KOPT-K1 (cell line): ENCODE data around the gene LCE1C.

ENCODE experiments used
- H3K27ac ChIP-seq: fragments of 200-600 bp; sonication (generic); 2 replicates; pipeline ENCODE4 v1.5.1; 2016; ENCODE audit warnings: antibody characterized with exemption, mild to moderate bottlenecking, low read depth, low read length; ENCODE audit not compliant: poor library complexity, severe bottlenecking
- H3K36me3 ChIP-seq: fragments of 200-600 bp; sonication (generic); 2 replicates; pipeline ENCODE4 v1.5.1; 2017; ENCODE audit warnings: antibody characterized with exemption, mild to moderate bottlenecking, low read length, moderate library complexity; ENCODE audit not compliant: insufficient read depth
- H3K9me3 ChIP-seq: fragments of 200-600 bp; sonication (generic); 2 replicates; pipeline ENCODE4 v1.5.1; 2017; ENCODE audit warnings: antibody characterized with exemption, low read length, mild to moderate bottlenecking; ENCODE audit not compliant: insufficient read depth, poor library complexity, severe bottlenecking

The LCE1C gene, protein sequence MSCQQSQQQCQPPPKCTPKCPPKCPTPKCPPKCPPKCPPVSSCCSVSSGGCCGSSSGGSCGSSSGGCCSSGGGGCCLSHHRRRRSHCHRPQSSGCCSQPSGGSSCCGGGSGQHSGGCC

DNA sequence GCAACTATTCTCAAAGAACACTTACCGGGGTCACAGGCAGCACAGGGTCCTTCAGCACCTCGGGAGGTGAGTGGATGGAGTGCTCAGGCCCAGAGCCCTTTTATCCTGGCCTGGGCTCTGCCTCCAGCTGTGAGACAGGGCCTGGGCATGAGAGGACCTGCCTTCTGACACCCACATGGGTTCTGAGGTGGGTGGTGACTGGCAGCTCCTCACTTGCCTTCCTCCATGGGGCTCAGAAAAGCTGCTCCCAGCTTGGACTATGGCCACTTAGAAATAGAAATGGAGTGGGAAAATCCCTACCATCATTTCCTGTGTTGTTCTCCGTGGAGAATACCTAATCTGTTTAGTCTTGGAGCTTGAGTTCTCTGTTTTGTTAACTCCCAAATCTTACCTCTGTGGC is at the start of gene LCE1C:
TSS of gene LCE1C (minus strand) at position 76 of the 400 bp plus-strand sequence. CDS start 1,173 bp downstream, outside the sequence.
- Histone ChIP-seq H3K27ac (no peak within 1 kb of the TSS), H3K36me3 (no peaks in the 10 kb centered on the region), H3K9me3 (no peaks in the 10 kb centered on the region)

DNA sequence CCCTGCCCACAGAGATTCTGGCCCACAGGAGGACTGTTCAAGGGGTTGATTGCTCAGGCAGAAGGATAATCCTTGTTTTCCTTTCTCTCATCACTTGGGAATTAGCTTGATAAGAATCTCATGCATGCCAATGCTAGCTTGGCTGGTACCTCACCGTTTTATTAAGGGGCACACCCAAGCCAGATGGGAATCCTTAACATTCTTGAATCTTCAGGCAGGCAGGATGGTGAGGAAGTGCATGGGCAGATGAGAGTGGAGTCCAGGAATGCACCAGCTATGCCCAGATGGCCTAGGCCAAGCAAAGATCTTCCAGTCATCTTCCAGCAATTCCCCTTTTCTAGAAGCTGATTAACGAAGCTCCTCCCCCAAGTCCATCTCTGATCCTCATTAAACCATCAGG is 49.2 kb upstream of the LCE1C start:
- H3K36me3 ChIP-seq: no peaks in the 10 kb centered on the region
- H3K9me3 ChIP-seq: no peaks in the 10 kb centered on the region
- H3K27ac ChIP-seq: no peak overlapping the region

DNA sequence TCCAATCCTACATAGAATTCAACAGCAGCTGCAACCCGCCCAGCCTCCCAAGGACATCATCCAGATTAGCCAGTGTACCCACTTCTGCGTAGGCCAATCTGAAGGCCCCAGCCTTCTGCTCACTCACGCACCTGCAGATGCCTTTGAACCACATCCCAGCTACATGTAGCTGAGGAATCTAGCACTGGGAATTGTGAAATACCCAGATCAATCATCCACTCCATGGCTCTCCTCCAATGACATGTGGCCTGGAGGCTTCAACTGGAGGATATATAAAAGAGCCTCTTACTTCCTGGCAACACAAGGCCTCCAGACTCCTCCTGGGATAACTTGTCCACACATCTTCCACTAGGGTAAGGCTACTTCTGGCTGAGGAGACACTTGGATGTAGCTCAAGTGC is 36.1 kb upstream of the LCE1C start, which contains the start of gene LCE6A:
TSS of gene LCE6A (plus strand) at position 301 of the 400 bp plus-strand sequence. CDS start 665 bp downstream, outside the sequence.
- Histone ChIP-seq H3K36me3 (no peaks in the 10 kb centered on the region), H3K27ac (no peak within 1 kb of the TSS), H3K9me3 (no peaks in the 10 kb centered on the region)

DNA sequence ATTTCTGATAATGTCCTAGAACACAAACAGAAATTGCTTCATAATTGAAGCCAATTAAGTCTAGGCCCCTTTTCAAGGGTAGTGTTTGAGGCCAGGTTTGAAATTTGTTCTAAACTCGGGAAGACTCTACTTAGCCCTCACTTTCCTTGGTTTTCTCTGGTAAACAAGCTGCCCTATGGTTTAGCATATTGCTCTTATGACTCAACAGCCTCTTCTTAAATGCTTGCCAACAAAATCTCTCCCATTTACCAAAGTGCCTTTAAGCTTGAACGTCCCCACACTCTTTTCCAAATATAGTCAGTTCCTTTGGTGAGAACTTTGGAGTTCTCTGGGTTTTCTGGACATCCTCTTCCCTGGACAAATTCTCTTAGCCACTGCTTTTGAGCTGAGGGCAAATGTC is 30.4 kb upstream of the LCE1C start:
- H3K36me3 ChIP-seq: no peaks in the 10 kb centered on the region
- H3K27ac ChIP-seq: no peak overlapping the region
- H3K9me3 ChIP-seq: no peaks in the 10 kb centered on the region

DNA sequence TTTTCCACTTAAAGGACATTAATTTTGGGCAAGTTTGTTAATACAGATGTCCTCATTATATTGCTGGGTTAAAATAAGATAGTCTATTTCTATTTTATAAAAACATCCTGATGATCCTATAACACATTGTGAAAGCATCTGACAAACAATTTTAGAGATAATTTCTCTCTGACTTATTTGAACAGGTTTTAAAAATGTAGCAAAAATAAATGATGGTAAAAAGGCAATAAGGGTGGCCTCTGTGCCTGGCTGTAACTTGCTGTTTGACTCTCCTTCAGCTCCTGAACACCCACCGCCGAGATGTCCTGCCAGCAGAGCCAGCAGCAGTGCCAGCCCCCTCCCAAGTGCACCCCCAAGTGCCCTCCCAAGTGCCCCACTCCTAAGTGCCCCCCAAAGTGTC is 20.7 kb upstream of the LCE1C start, which contains the start of gene LCE1A:
TSS of gene LCE1A (plus strand) at position 301 of the 400 bp plus-strand sequence. CDS start at position 301, 0 bp downstream.
- Histone ChIP-seq H3K9me3 (no peaks in the 10 kb centered on the region), H3K27ac (no peak within 1 kb of the TSS), H3K36me3 (no peaks in the 10 kb centered on the region)

DNA sequence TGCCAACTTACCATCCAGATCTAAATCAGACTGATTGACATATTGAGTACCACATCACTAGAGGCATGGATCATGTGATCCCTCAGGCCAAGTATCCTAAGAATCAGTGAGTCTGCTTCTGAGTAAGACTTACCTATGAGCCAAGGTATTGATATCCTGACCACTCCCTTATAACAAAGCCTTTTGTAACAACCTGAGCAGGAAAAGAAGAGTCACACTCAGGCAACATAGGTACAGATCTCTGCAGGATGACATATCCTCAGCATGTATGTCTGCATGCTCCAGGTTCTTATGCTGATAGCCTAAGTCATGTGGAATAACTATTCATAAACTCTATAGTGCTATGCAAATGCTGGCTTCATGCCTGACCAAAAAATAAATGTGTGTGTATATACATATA is 18.5 kb upstream of the LCE1C start:
- Histone ChIP-seq H3K9me3 (no peaks in the 10 kb centered on the region), H3K27ac (no peak overlapping the region), H3K36me3 (no peaks in the 10 kb centered on the region)

DNA sequence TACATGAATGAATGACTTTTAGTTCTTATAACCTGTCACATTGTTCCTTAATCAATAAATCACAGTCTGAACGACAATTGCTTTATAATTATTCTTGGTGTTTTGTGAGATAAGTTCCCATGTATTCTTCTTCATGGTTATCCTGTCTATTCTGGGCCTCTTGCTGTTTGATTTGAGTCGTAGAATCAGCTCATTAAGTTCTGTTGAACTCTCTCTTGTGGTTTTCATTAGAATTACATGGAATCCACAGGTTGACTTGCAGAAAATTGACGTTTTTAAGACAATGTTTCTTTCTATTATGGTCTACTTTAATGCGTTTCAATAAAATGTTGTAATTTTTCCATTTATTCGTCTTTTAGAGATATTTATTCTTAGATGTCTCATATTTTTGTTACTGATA is 16.8 kb upstream of the LCE1C start:
- Histone ChIP-seq H3K9me3 (no peaks in the 10 kb centered on the region), H3K36me3 (no peaks in the 10 kb centered on the region), H3K27ac (no peak overlapping the region)

DNA sequence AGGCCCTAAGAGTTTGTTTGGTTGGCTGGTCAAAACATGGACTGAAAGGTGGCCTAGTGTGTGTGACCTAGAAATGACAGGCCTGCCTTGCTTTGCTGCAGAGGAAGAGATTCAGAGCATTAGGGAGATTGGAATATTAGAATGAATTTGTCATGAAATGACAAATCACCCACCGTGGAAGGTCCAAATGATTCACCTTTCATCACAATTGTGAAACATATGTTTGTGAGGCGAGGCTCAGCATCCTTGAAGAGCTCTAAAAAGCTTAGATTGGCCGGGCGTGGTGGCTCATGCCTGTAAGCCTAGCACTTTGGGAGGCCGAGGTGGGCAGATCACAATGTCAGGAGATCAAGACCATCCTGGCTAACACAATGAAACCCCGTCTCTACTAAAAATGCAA is 10.9 kb upstream of the LCE1C start:
- H3K36me3 ChIP-seq: no peaks in the 10 kb centered on the region
- H3K27ac ChIP-seq: no peak overlapping the region
- no peaks in the 10 kb centered on the region for H3K9me3 ChIP-seq

DNA sequence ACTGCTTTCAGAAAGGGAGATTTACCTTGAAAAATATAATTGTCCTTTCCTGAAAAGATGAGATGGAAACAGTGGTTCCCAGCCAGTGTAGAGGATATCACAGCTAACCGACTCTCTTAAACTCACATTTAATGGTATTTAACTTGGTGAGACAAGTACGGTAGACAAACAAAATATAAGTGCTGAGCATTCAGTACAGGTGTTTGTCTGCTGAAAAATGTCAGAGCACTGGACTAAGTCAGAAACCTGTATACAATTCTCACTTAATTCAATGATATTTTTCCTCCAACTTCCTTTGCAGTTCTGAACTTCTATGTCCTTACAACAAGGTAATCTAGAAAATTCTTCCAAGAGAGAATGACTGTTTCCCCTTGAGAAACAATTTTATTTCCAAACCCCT is 5.2 kb upstream of the LCE1C start, which contains the start of gene LCE1B:
TSS of gene LCE1B (plus strand) at position 301 of the 400 bp plus-strand sequence. CDS start 476 bp downstream, outside the sequence.
- no peaks in the 10 kb centered on the region for H3K36me3 ChIP-seq
- no peaks in the 10 kb centered on the region for H3K9me3 ChIP-seq
- H3K27ac ChIP-seq: no peak within 1 kb of the TSS

DNA sequence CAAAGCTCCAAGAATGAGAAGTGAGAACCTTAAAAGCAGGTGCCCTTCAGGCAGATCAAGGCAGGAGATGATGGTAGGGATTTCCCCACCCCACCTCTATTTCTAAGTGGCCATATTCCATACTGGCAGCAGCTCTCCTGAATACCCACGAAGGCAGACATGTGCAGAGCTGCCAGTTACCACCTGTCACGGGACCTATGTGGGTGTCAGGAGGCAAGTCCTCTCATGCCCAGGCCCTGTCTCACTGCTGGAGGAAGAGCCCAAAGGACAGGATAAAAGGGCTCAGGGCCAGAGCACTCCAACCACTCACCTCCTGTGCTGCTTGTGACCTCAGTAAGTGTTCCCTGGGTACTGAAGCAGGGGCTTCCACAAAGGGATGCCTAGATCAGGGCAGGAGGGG is 4.6 kb upstream of the LCE1C start:
- Histone ChIP-seq H3K27ac (no peak overlapping the region), H3K36me3 (no peaks in the 10 kb centered on the region), H3K9me3 (no peaks in the 10 kb centered on the region)

DNA sequence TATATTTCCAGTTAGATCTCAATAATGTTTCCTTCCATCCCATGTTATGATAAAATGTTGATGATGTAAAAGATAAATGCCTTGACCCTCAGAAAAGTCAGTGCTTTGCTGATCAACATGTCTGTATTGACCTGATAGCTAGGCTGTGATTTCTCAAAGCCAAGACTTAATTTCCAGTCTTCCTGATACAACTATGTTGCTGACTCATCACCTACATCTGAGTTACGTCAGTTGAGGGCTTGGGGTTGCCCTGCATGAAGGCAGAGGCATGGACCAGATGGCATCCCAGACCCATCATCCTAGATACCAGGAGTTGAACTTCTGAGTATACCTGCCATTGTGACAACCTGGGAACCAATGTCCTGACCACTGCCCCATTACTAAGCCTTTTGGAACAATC is 5.1 kb downstream of the LCE1C start:
- no peaks in the 10 kb centered on the region for H3K9me3 ChIP-seq
- H3K36me3 ChIP-seq: no peaks in the 10 kb centered on the region
- no peak overlapping the region for H3K27ac ChIP-seq

DNA sequence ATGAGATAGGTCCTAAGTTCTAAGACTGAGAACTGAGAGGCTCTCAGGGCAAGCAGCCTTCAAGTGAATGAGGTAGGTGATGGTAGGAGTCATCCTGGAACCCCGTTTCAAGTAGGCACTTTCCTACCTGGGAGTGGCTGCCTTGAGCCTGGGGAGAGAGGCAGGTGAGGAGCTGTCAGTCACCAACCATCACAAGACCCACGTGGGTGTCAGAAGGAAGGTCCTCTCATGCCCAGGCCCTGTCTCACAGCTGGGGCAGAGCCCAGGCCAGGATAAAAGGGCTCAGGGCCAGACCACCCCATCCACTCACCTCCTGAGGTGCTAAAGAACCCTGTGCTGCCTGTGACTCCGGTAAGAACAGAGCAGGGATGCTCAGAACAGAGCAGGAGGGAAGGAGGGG is 10.0 kb downstream of the LCE1C start, which contains the start of gene LCE1D:
TSS of gene LCE1D (plus strand) at position 301 of the 400 bp plus-strand sequence. CDS start 1,074 bp downstream, outside the sequence.
- Histone ChIP-seq H3K9me3 (no peaks in the 10 kb centered on the region), H3K36me3 (no peaks in the 10 kb centered on the region), H3K27ac (no peak within 1 kb of the TSS)

DNA sequence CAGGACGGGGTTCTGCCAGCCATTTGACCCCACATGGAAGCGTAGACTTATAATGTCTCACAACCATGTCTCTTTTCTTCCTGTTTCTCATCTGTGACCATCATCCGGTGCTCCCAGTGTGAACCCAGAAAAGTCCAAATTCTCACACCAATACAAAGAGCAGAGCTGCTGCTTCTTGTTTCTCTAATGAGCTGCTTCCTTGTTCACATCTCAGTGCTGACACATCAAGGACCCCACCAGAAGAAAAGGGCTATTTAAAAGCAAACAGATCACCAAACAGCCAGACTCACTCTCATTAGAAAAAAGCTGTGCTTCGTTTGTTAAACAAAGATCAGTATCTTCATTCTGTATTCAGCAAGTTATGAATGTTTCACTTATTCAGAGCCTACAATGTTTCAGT is 10.8 kb downstream of the LCE1C start:
- Histone ChIP-seq H3K9me3 (no peaks in the 10 kb centered on the region), H3K27ac (no peak overlapping the region), H3K36me3 (no peaks in the 10 kb centered on the region)

DNA sequence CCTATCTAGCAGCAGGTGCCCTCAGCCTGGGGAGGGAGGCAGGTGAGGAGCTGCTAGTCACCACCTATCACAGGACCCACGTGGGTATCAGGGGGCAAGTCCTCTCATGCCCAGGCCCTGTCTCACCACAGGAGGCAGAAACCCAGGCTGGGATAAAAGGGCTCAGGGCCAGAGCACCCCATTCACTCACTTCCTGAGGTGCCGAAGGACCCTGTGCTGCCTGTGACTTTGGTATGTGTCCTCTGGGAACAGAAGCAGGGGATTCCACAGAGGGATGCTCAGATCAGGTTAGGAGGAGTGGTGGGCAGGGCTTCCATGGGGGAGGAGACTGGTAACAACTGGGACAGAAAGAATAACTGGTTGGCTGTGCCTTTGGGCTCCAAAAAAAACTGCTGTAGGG is 20.4 kb downstream of the LCE1C start, which contains the start of gene LCE1E:
TSS of gene LCE1E (plus strand) at position 181 of the 400 bp plus-strand sequence. CDS start 1,043 bp downstream, outside the sequence.
- Histone ChIP-seq H3K36me3 (no peaks in the 10 kb centered on the region), H3K9me3 (no peaks in the 10 kb centered on the region), H3K27ac (no peak within 1 kb of the TSS)

DNA sequence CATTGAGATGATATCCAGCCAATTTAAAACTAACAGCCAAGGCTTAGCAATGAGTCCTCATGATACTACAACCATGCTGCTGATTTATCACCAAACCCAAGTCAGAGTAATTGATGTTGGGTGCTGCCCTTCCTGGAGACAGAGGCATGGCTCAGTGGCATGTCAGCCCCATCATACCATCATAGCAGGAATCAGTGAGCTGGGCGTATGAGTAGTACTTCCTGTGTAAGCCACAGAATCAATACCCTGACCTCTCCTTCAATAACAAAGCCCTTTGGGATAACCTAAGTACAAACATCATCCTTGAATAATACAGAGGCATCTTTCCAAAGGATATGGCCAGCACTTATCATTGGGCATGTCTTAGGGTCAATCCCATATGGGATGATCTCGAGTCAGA is 23.4 kb downstream of the LCE1C start:
- Histone ChIP-seq H3K27ac (no peak overlapping the region), H3K36me3 (no peaks in the 10 kb centered on the region), H3K9me3 (no peaks in the 10 kb centered on the region)

DNA sequence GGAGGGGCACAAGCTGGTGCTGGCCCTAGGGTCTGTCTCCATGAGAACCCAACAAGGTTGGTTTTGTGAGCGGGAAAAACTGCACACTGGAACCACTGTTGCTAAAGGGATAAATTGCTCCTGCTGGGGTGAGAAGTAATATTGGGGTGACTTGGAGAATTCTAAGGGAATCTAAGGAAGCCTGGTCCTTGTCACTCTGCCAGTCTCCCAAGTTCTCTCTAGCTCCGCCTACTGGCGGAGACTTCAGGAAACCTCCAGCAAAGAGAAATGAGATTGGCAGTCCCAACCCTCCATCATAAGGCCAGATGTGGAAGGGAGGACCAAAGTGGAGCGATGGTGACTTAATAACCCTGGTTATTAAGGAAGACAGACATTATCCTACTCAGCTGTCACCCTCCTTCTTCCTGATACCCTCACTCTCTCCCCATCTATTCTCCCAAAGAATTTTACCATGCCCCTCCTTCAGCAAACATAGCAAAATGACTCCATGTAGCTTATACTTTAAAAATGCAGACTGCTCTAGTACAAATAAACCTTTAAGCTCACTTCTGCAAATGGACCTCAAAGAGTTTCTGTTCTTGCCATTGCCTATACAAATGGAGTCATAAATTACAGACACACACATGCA is 28.8 kb downstream of the LCE1C start:
- Histone ChIP-seq H3K27ac (no peak overlapping the region), H3K36me3 (no peaks in the 10 kb centered on the region), H3K9me3 (no peaks in the 10 kb centered on the region)
